Uterus (tissue), 2 donors: Measurements from ENCODE around the gene TLN1.

Experiments
- POLR2A ChIP-seq, 2 donors: fragments of 450-650 bp; IDR thresholded peaks; one replicate each; pipeline ENCODE4 v1.6.1; 2016; ENCODE audit warnings: antibody characterized with exemption in 2 of 2, mild to moderate bottlenecking in 1 of 2, moderate library complexity in 1 of 2
- TF ChIP-seq, protein P1 (sequence below), 4 experiments: fragments of 200-600 bp in 2 of 4; fragments of 450-650 bp in 2 of 4; sonication (generic) in 2 of 4; IDR thresholded peaks; one replicate each; pipeline ENCODE4 v1.5.1; 2016 to 2019; ENCODE audit warnings: antibody characterized with exemption in 4 of 4, mild to moderate bottlenecking in 2 of 4, moderate library complexity in 1 of 4

DNA sequence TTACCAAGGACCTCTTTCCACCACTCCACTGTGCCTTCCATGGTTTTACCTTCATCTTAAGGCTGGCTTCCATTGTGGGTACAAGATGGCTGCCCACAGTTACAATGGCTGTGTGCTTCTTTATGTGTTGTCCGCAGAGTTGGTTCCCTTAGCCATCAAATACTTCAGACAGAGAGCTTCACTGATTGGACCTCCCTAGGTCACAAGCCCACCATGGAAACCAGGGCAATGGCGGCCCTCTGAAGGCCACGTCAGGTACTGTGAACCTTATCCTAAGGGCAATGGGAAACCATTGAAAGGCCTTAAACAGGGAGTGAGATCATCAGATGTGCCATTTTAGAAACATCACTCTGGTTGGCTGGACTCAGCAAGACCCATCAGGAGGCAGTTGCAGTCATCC, 64.1 kb downstream of the TLN1 start:
- no peak for TF ChIP-seq POLR2A (IDR thresholded peaks at IDR 0.05)
- TF ChIP-seq, protein P1, sequence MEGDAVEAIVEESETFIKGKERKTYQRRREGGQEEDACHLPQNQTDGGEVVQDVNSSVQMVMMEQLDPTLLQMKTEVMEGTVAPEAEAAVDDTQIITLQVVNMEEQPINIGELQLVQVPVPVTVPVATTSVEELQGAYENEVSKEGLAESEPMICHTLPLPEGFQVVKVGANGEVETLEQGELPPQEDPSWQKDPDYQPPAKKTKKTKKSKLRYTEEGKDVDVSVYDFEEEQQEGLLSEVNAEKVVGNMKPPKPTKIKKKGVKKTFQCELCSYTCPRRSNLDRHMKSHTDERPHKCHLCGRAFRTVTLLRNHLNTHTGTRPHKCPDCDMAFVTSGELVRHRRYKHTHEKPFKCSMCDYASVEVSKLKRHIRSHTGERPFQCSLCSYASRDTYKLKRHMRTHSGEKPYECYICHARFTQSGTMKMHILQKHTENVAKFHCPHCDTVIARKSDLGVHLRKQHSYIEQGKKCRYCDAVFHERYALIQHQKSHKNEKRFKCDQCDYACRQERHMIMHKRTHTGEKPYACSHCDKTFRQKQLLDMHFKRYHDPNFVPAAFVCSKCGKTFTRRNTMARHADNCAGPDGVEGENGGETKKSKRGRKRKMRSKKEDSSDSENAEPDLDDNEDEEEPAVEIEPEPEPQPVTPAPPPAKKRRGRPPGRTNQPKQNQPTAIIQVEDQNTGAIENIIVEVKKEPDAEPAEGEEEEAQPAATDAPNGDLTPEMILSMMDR (IDR thresholded peaks at IDR 0.05): no peak
